Kidney glomerular epithelial cell (primary cell): ENCODE data around the gene UHRF2.
"Not testable (repeated sequence)": the region's sequence is repeated elsewhere in the genome, so short reads cannot be mapped to it uniquely, and the experiment has no call there.

Experiments
- DNase-seq: peaks from one replicate; lab custom pipeline; 2025; lab: John Stamatoyannopoulos, UW

Gene UHRF2, protein sequence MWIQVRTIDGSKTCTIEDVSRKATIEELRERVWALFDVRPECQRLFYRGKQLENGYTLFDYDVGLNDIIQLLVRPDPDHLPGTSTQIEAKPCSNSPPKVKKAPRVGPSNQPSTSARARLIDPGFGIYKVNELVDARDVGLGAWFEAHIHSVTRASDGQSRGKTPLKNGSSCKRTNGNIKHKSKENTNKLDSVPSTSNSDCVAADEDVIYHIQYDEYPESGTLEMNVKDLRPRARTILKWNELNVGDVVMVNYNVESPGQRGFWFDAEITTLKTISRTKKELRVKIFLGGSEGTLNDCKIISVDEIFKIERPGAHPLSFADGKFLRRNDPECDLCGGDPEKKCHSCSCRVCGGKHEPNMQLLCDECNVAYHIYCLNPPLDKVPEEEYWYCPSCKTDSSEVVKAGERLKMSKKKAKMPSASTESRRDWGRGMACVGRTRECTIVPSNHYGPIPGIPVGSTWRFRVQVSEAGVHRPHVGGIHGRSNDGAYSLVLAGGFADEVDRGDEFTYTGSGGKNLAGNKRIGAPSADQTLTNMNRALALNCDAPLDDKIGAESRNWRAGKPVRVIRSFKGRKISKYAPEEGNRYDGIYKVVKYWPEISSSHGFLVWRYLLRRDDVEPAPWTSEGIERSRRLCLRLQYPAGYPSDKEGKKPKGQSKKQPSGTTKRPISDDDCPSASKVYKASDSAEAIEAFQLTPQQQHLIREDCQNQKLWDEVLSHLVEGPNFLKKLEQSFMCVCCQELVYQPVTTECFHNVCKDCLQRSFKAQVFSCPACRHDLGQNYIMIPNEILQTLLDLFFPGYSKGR

DNA sequence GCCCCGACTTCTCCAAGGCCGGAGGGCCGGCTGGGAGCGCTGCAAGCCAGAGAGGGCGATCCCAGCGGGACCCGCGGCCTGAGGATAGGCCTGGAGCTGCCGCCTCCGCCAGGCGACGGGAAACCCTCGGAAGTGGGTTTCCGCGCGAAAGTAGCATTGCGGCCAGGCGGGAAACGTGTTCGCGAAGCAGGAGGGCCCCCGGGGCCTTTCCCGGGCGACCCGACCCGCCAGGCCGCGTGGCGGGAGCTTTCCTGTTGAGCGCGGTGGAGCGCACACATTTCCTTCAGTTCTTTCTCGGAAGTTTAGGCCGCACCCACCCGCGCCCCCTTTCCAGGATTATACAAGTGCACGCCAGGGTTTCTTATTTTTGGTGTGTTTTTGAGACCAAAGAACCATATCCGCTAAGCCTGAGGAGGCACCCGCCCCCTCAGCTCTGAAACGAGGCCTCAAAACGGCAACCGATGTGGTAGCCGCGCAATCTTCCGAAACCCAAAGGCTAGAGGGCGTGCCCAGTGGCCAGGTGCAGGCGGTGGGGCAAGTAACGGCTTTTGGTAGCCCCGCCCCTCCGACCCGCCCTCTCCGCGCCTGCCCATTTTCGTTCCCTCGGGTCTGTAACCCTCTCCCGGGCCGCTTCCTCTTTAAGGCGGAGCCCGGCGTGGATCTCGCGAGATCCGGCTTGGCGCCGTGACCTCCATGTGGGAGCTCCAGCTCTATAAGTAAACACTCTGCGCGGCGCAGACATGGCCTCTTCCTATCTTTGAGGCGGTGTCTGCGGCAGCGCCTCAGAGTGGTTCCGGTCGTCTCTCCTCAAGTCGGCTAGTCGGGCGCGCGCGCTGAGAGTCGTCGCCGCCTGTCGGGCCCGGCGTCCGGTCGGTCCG, at the start of gene UHRF2:
UHRF2 (plus strand) TSS at position 713 of the 878 bp plus-strand sequence. CDS start 292 bp downstream, outside the sequence.
- DNase-seq, result peak; percentile 91

DNA sequence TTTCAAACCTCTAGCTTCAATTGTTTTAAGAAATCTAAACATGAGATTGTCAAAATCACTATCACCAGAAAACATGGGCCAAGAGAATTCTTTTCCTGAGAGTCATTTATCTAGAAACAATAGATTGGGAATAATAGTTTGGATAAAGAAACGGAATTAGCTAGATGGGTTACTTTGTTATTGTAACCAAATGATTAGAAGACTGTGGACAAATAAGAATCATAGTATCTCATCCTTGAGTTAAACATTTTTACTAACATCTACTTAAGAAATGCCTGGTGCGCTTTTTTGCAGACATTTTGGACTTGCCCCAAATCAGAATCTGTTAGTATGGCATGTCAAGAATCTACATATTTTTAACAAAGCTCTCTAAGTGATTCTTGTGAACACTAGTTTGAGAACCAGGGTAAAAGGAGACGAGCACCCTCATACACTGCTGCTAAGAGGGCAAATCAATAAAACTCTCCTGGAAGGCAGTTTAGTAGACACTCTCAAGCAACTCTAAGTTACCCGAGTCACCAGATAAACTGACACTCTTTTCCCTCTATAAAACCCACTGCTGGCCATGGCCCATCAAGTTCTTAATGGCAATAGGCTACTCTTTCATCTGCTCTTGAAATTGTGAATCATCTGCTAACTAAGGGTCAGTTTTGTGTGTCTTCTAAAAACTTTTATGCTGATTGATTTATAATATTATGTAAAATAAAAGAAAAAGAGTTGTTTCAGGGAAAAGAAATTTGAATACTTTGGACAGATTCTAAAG, 45.7 kb upstream of the UHRF2 start:
- DNase-seq, result no peak

DNA sequence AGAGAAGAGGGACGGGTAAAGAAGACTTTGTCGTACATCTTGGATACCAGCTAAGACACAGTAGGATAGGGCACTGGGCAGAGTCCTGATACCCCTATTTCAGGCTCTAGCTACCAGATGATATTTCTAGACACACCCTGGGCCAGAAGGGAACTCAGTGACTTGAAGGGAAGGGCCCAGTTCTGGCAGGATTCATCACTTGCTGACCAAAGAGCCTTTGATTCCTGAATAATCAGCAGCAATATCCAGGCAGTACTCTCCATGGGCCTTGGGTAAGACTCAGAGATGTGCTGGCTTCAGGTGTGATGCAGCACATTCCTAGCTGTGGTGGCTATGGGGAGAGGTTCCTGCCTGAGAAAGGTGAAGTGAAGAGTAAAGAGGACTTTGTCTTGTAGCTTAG, 44.2 kb upstream of the UHRF2 start:
- no peak for DNase-seq

DNA sequence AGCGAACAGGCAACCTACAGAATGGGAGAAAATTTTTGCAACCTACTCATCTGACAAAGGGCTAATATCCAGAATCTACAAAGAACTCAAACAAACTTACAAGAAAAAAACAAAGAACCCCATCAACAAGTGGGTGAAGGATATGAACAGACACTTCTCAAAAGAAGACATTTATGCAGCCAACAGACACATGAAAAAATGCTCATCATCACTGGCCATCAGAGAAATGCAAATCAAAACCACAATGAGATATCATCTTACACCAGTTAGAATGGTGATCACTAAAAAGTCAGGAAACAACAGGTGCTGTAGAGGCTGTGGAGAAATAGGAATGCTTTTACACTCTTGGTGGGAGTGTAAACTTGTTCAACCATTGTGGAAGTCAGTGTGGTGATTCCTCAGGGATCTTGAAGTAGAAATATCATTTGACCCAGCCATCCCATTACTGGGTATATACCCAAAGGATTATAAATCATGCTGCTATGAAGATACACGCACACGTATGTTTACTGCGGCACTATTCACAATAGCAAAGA, 31.5 kb upstream of the UHRF2 start:
- not testable (repeated sequence) for DNase-seq

DNA sequence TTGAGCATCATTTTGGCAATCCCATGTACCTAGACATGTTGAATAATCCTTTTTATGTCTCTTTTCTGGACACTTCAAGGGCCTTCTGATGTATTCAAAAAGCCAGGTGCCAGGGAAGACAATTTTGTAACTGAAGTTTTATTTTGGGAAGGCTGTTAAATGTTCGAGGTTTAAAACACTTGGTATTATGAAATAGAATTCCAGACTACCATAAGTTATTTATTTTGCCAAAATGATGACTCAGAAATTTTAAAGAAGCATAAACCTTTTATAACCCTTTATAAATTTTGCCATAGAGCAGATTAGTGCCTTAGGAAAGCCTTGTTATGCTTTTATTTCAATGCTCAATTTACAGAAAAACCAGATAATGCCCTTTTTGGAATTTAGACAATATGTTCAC, 30.3 kb upstream of the UHRF2 start:
- no peak for DNase-seq

DNA sequence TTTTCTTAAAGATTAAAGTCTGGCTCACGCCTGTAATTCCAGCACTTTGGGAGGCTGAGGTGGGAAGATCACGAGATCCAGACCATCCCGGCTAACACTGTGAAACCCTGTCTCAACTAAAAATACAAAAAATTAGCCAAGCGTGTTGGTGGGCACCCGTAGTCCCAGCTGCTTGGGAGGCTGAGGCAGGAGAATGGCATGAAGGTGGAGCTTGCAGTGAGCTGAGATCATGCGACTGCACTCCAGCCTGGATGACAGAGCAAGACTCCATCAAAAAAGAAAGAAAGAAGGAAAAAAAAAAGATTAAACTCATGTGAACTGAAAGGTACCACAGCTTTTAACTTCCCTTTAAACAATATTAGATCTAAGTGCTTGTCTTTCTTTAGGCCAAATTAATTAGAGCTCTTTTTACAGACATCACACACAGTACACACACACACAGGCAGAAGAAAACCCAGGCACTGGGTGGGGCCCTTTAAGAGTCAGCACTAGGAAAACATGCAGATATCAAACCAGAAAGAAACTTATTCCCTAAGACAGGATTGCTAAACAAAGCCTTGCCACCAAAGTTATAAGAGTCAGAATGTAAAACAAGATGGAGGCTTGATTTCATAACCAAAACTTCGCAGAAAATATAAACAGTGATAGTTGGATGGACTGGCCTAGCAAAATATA, 29.3 kb upstream of the UHRF2 start:
- no peak for DNase-seq

DNA sequence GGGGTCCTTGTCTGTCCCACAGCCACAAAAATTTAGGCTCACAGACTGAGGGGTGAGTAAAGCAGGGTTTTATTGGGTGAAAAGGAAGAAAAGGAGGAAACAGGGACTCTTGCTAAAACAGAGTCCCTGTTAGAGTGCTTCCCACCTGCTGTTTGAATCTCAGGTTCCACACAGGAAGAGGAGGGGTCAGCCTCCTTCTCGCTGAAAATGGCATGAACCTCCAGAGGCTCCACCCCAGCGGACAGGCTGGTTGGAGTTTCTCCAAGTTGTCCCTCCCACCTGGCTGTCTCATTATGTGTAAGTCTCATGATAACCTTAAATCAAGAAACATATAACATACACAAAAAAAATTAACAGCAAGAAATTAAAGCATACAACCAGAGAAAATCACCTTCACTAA, 28.3 kb upstream of the UHRF2 start:
- no peak for DNase-seq

DNA sequence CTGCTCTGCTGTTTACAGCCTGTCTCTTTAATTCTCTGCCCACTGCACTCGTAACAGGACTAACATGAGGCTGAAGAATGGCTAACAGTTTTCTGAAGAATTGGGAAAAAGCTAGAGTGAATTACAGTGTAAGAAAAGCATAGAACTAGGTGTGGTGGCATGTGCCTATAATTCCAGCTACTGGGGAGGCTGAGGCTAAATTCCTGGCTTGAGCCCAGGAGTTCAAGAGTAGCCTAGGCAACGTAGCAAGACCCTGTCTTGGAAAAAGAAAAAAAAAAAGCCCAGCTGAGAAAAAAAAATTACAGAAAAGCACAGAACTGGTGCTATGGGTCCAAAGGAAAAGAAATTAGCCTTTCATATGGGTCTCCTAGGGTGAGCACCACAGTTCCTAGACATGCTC, 13.9 kb upstream of the UHRF2 start:
- DNase-seq, result no peak

DNA sequence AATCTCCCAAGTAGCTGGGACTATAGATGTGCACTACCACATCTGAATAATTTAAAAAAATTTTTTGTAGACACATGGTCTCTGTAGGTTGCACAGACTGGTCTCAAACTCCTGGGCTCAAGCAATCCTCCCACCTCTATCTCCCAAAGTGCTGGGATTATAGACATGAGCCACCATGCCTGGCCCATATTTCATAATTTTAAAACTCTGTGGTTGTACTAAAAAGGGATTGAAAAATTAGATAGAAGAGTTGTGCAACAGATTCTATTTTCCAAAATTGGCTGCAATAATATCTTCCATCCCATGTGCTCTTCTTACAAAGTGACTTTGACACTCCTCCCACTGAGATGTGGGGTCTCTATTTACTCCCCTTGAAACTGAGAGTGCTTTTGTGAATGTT, 7.6 kb upstream of the UHRF2 start:
- no peak for DNase-seq

DNA sequence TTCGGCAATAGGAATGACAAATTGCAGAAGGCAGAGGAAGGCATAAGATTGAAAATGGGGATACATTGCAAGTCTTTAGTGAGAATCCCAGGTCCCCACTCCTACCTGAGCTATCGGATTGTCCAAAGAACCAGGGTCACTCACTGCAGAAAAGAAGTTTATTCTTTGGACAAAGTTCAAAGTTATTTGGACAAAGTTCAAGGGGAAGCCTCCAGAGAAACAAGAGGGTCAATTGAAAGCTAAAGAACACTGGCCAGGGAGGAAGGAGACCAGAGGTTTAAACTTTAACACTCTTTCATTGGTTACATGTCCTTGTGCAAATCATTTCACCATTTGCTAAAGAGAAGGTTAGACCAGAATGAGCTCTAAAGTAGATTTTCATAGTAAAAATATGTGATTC, 5.2 kb upstream of the UHRF2 start:
- DNase-seq, result no peak

DNA sequence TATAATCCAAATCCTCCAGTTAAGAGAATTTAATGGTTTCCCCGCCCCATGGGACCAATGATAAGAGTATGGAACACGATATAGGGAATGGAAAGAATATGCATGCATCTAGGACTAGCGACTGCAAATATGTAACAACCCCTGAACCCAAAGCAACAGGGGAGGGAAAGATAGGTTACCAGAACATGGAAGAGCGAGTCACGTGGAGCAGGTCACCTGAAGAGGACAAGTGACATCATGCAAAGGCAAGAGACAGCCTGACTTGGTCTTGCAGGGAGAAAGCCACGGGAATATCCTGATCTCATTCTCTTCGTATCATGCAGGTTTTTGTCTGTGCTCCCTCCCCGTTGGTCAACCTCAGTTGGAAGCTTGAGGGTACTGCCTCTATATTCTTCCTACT, 4.7 kb upstream of the UHRF2 start:
- no peak for DNase-seq

DNA sequence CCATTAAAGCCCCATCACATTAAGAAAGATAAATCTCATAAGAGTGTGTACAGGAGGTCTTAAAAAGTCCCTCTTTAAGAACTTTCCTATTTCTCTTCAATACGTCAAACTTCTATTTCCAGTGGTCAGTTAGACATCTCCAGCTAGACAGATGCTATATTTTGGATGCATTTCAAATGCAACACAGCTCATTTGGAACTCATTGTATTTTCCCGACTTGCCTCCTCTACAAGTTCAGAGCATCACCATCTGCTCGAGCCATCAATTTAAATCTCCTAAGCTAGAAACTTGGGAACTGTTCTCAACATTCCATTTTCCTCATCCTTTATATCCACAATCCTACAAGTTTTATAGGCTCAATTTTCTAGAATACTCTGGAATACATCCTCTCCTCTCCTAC, 3.2 kb upstream of the UHRF2 start:
- DNase-seq, result no peak

DNA sequence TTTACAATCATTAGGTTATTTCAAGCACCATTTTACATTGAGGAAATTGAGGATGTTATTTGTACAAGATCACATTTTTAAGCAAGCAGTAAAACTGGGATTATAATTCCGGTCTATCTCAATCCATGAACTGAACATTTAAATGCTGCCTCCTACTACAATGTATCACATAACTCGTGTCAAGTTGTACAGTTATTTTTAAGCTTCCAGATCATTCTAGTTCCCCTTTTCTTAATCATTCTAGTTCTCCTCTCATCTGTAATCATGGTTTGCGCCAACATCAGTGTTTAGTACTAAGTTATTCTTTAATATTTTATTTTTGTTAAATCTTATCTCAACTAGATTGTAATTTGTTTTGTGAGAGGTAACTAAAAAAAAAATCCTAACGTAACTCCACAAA, 2.4 kb upstream of the UHRF2 start:
- DNase-seq, result no peak

DNA sequence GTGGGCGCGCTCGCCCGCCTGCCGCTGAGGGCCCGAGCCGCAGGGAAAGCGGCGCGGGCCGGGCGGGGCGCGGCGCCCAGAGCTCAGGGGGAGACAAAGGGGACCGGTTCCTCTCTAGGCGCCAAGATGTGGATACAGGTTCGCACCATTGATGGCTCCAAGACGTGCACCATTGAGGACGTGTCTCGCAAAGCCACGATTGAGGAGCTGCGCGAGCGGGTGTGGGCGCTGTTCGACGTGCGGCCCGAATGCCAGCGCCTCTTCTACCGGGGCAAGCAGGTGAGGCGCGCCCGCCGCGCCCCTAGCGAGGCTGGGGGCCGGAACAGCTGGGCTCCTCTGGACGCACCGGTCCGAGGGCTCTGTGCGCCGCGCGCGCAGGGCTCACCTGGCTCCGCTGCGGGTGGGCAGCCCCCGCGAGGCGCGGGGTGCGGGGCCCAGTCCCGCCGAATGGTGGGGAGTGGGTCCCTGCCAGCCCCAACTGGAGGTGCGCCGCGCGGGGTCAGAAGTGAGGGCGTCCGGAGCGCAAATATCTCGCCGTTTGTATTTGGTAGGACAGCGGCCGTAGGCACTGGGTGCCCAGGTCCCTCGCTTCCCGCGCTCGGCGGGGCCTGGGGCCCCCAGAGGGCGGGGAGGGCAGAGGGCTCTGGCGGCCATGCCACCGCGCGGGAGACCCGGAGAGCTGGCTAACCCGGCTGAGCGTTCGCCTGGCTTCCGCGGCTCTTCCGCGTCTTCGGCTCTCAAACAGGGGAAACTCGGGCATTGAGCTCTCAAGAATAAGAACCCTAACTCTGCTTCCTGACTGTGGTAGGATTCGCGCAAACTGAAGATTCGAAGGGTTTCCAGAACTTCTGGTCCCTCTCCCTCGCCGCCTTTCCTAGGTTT, 607 bp downstream of the UHRF2 start:
- DNase-seq, result no peak

DNA sequence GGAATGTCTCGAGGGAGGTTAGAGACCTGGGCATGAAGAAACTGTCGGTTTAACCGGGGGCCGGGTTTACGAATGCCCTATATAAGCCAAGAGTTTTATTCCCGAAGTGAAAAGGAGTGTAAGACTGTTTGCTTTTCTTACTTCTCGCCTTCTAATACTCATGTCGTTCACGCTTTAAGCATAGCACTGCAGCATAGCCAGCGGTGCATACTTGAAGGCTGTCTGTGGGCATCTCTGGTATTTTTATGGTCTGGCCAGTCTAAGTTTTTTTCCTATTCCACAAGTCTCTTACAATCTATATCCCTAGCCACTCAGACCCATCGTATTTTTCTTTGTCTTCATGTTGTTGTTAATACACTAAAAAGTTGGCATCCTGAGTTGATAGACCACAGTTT, 1.2 kb downstream of the UHRF2 start:
- DNase-seq, result peak; percentile 33

DNA sequence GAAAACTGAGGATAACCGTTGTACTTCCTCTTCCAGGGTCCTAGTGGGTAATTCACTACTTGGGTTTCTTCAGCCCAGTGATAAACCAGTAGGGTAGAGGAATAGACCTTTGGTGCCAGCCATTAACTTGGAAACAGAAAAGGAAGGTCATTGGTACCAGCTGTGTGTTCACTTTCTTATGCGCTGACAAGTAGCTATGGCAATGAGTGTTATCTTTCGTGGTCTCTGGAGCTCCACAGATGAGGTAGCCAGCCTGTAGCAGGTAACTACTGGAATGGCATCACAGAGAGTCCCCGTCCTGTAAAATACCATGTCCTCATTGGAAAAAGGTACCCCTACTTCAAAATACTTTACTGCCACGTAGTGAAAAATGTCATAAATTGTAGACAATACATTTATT, 2.3 kb downstream of the UHRF2 start:
- DNase-seq, result no peak

DNA sequence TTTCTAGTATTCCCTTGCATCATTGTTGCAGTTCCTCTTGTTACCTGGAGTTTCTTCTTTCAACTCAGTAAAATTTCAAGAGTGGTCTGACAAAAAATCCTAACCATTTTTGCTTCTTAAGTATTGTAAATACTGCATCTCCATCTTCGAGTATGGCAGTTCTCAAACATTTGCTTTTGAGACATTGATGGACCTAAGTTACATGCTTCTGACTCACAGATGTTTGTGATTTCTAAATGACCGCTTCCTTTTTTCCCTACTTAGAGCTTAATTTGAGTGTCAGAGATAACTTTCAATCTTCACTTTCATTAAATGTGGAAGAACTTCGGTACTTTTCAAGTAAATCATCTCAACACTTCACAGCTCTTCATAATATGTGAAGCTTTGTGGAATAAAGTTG, 4.2 kb downstream of the UHRF2 start:
- DNase-seq, result peak; percentile 6

DNA sequence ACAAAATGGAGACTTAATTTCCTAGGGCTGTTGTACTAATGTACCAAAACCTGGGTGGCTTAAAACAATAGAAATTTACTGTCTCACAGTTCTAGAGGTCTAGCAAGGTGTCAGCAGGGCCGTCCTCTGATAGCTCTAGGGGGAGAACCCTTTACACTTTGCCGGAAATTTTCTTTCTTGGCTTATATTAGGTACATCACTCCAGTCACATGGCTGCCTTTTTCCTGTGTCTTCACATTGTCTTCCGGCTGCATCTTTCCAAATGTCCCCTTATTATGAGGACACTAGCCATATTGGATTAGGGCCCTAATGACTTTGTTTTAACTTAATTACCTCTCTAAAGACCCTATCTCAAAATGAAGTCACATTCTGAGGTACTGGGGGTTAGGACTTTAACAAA, 5.8 kb downstream of the UHRF2 start:
- DNase-seq, result no peak

DNA sequence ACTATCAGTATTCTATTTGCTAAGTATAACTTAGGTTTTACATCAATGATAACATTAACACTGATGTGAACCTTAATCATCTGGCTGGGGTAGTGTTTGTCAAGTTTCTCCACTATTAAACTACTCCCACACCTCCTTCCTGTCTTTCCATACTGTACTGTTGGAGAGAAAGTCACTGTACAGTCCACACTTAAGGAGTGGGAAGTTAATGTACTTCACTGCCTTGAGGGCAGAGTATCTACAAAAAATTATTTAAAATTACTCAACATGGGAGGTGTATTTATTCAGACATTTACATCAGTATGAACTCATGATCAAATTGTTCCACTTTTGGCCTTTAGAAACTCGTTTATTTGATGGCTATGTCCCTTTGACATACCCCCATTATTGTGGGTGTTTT, 11.9 kb downstream of the UHRF2 start:
- DNase-seq, result no peak

DNA sequence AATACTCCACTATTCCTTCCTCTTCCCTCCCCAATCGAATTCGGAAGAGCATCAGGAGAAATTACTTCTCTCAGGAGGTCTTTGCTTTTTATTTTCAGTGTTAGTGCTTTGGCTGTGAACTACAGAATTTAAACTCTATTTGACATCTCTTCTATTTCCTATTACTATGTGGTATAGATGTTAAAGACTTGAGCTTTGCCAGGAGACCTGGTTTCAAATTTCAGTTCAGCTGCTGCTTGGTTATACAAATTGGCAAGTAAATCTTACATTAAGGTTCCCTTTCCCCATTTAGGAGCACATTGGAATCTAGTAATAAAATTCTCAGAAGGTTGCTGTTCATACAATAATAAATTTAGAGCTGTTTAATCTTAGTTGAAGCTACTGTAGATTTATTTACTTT, 13.1 kb downstream of the UHRF2 start:
- no peak for DNase-seq
